ENCODE results near the gene RPN2.

Gene RPN2

GRCh38 chr20:37193226-37193625 is 14.1 kb downstream of the RPN2 start:
- Histone ChIP-seq H3K9me3 (ENCODE audit: insufficient read depth, low read length) (no peaks in the 10 kb centered on the region), H3K4me3 (ENCODE audit: insufficient read depth, low read length, poor library complexity, severe bottlenecking) (no peak overlapping the region), H3F3A (ENCODE audit: insufficient read depth) (peaks cover 5% of the 10 kb centered on the region; the same call in 1 of the 2 replicates), H3K9ac (ENCODE audit: low read length) (no peak overlapping the region), H3K27ac (ENCODE audit: low read depth, low read length) (no peak overlapping the region), H2AFZ (ENCODE audit: low read depth, low read length, severe bottlenecking) (no peak overlapping the region), H4K20me1 (ENCODE audit: low read depth, low read length) (peaks cover 13% of the 10 kb centered on the region), H3K36me3 (ENCODE audit: low read length) (no peaks in the 10 kb centered on the region), H3K27me3 (ENCODE audit: low read length) (no peaks in the 10 kb centered on the region), H3K9me2 (replicated peaks; ENCODE audit: insufficient read depth, low read length) (no peaks in the 10 kb centered on the region), H3K79me2 (ENCODE audit: insufficient read depth, low read length) (peaks cover 94% of the 10 kb centered on the region), H3K4me2 (ENCODE audit: low read depth, low read length, poor library complexity, severe bottlenecking) (no peak overlapping the region)
- TF ChIP-seq CTCF (IDR thresholded peaks at IDR 0.05; ENCODE audit: insufficient read depth, low read length, poor library complexity, severe bottlenecking) (no peak), EZH2phosphoT487 (conservative IDR thresholded peaks at IDR 0.05; ENCODE audit: low read length) (no peak)

GRCh38 chr20:37193821-37194220 is 14.7 kb downstream of the RPN2 start:
- TF ChIP-seq CTCF (IDR thresholded peaks at IDR 0.05; ENCODE audit: insufficient read depth, low read length, poor library complexity, severe bottlenecking) (no peak), EZH2phosphoT487 (conservative IDR thresholded peaks at IDR 0.05; ENCODE audit: low read length) (no peak)
- no peak overlapping the region for H3K9ac ChIP-seq (ENCODE audit: low read length)
- H3K9me3 ChIP-seq (ENCODE audit: insufficient read depth, low read length), result no peaks in the 10 kb centered on the region
- H3K4me3 ChIP-seq (ENCODE audit: insufficient read depth, low read length, poor library complexity, severe bottlenecking), result no peak overlapping the region
- H3K27ac ChIP-seq (ENCODE audit: low read depth, low read length), result no peak overlapping the region
- no peaks in the 10 kb centered on the region for H3K27me3 ChIP-seq (ENCODE audit: low read length)
- H3K36me3 ChIP-seq (ENCODE audit: low read length), result no peaks in the 10 kb centered on the region
- peaks cover 13% of the 10 kb centered on the region for H4K20me1 ChIP-seq (ENCODE audit: low read depth, low read length)
- no peak overlapping the region for H2AFZ ChIP-seq (ENCODE audit: low read depth, low read length, severe bottlenecking)
- H3K4me2 ChIP-seq (ENCODE audit: low read depth, low read length, poor library complexity, severe bottlenecking), result no peak overlapping the region
- H3K9me2 ChIP-seq (replicated peaks; ENCODE audit: insufficient read depth, low read length), result no peaks in the 10 kb centered on the region
- H3F3A ChIP-seq (ENCODE audit: insufficient read depth), result peaks cover 5% of the 10 kb centered on the region; the same call in 1 of the 2 replicates
- peaks cover 93% of the 10 kb centered on the region for H3K79me2 ChIP-seq (ENCODE audit: insufficient read depth, low read length)

GRCh38 chr20:37194621-37195417 is 15.7 kb downstream of the RPN2 start:
- peaks cover 83% of the 10 kb centered on the region for H3K79me2 ChIP-seq (ENCODE audit: insufficient read depth, low read length)
- peaks cover 5% of the 10 kb centered on the region; the same call in 1 of the 2 replicates for H3F3A ChIP-seq (ENCODE audit: insufficient read depth)
- H4K20me1 ChIP-seq (ENCODE audit: low read depth, low read length), result peaks cover 11% of the 10 kb centered on the region
- no peak overlapping the region for H2AFZ ChIP-seq (ENCODE audit: low read depth, low read length, severe bottlenecking)
- TF ChIP-seq CTCF (IDR thresholded peaks at IDR 0.05; ENCODE audit: insufficient read depth, low read length, poor library complexity, severe bottlenecking) (no peak), EZH2phosphoT487 (conservative IDR thresholded peaks at IDR 0.05; ENCODE audit: low read length) (no peak)
- H3K36me3 ChIP-seq (ENCODE audit: low read length), result no peaks in the 10 kb centered on the region
- H3K27ac ChIP-seq (ENCODE audit: low read depth, low read length), result no peak overlapping the region
- no peak overlapping the region for H3K4me3 ChIP-seq (ENCODE audit: insufficient read depth, low read length, poor library complexity, severe bottlenecking)
- H3K4me2 ChIP-seq (ENCODE audit: low read depth, low read length, poor library complexity, severe bottlenecking), result no peak overlapping the region
- no peak overlapping the region for H3K9ac ChIP-seq (ENCODE audit: low read length)
- H3K9me3 ChIP-seq (ENCODE audit: insufficient read depth, low read length), result no peaks in the 10 kb centered on the region
- no peaks in the 10 kb centered on the region for H3K9me2 ChIP-seq (replicated peaks; ENCODE audit: insufficient read depth, low read length)
- H3K27me3 ChIP-seq (ENCODE audit: low read length), result no peaks in the 10 kb centered on the region

Measured in SU-DHL-6 (cell line).